NOMO-1 treated with dmso at 0.1 percent for 144 hours (cell line): ENCODE results near the gene MAST3.
"Not testable (repeated sequence)": the region's sequence is repeated elsewhere in the genome, so short reads cannot be mapped to it uniquely, and the experiment has no call there.

Experiments
- DNase-seq: peaks from one replicate; lab custom pipeline; 2025; ENCODE audit not compliant: unreplicated experiment; lab: John Stamatoyannopoulos, UW

The MAST3 gene

DNA sequence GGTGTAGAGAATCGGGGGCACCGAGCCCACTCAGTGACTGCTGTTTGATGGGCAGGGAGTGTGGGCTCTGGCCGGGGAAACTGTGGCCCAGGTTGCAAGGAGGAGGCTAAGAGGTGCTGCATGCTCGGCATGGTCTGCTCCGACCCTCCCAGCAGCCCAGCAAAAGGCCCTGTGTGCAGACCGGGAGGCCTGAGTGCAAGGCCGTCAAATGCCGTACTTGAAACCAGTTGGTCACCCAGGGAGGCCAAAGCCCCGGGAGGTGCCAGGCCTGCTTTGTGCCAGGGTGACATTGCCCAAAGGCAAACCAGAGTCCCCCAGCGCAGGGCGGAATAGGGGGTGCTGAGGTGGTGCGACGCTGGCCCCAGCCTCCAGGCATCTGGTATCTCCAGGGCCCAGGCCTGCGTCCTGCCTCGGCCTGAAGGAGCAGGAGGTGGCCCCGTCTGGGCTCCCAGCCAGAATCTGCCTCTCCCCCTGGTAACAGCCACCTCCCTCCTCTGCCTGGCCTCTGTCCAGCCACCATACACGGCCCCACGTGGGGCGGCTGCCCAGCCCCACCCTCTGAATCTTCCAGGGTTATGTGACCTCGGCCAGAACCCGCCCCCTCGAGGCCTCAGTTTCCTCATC, 59.4 kb downstream of the MAST3 start:
- DNase-seq, result no peak

DNA sequence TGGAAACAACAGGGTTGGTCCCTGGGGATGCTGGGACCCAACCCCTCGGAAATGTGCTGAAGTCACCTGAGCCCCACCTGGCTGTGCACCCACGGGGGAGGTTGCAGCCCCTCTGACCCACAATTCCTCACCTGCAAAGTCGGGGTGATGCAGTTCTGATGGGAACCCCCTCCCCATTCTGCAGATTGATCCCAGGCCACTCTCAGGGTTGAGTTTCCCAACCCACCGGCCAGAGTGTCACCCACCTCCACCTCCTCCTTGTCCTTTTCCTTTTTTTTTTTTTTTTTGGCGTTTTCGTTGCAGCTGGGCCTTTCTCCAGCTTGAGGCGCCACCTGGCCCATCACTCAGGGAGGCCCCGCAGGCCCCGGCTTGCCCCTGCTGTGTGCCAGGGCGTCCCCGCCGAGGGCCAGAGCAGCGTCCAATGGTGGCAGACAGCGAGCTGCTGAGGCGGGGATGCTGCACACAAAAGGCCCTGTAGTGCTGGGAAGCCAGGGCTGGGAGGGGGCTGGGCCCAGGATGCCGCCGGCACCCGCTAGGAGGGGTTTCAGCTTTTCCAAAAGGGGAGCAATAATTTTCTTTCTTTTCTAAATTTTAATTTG, 60.0 kb downstream of the MAST3 start:
- DNase-seq, result no peak

DNA sequence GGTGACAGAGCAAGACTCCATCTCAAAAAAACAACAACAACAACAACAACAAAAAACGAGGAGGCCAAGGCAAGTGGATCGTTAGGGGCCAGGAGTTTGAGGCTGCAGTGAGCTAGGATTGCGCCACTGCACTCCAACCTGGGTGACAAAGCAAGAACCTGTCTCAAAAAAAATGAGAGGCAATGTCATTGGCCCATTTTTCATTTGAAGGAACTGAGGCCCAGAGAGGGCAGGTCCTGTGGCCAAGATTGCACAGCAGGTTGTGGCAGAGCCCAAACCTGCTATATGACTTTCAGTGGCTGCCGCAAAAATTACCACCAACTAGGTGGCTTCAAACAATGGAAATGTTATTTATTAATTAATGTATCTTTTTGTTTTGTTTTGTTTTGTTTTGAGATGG, 60.9 kb downstream of the MAST3 start:
- no peak for DNase-seq

DNA sequence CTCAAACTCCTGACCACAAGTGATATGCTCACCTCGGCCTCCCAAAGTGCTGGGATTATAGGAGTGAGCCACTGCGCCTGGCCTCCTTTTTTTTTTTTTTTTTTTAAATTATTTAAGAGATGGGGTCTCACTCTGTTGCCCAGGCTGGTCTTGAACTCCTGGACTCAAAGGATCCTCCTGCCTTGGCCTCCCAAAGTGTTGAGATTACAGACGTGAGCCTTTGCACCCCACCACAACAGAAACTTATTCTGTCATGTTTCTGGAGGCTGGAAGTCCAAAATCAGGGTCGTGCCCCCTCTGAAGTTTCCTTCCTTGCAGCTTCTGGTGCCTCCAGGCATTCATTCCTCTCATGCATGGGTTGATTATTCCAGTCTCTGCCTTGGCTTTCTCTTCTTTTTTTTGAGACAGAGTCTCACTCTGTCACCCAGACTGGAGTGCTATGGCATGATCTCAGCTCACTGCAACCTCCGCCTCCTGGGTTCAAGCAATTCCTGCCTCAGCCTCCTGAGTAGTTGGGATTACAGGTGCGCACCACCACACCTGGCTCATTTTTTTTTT, 61.6 kb downstream of the MAST3 start:
- DNase-seq, result not testable (repeated sequence)

DNA sequence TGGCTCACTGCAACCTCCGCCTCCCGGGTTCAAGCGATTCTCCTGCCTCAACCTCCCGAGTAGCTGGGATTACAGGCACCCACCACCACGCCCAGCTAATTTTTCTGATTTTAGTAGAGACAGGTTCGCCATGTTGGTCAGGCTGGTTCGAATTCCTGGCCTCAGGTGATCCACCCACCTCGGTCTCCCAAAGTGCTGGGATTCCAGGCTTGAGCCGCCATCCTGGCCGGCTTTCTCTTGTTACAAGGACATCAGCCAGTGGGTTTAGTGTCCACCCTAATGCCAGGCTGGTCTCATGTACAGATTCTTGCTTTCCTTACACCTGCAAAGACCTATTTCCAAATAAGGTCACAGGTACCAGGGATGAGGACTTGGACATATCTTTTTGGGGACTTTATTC, 62.2 kb downstream of the MAST3 start:
- no peak for DNase-seq

DNA sequence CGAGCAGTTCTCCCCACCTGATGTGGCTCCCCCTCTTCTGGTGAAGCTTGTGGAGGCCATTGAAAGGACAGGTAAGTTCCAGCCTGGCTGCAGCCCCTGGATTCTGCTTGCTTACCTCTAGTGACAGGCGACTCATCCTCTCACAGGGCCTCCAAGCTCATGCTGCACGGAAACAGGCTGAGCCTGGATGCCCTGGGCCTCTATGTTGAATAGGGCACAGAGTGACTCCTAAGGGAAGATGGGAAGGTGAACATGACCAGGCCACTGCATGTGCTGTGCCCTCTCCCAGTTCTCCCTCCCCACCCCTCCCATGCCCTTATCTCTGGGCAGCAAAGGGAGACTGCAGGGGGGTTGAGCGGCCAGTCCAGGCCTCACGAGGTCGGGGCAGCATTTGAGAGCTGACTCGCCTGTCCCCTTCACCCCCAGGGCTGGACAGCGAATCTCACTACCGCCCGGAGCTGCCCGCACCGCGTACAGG, 63.0 kb downstream of the MAST3 start:
- no peak for DNase-seq

DNA sequence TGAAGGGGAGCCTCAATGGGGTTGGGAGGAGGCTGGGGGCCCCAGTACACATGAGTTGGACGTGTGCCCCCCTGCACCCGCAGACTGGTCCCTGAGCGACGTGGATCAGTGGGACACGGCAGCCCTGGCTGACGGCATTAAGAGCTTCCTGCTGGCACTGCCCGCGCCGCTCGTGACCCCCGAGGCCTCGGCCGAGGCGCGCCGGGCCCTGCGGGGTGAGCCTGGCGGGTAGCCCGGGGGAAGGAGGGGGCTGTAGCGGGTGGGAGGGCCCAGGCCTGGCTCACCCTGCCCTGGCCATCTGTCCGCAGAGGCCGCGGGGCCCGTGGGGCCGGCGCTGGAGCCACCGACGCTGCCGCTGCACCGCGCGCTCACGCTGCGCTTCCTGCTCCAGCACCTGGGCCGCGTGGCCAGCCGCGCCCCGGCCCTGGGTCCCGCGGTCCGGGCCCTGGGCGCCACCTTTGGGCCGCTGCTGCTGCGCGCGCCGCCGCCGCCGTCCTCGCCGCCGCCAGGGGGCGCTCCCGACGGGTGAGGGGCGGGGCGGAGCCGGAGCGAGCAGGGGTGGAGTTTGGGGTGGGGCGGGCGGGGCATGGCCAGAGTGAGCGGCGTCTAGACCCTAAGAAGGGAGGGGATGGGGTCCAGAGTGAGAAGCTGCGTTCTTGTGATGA, 63.5 kb downstream of the MAST3 start:
- DNase-seq, result no peak

DNA sequence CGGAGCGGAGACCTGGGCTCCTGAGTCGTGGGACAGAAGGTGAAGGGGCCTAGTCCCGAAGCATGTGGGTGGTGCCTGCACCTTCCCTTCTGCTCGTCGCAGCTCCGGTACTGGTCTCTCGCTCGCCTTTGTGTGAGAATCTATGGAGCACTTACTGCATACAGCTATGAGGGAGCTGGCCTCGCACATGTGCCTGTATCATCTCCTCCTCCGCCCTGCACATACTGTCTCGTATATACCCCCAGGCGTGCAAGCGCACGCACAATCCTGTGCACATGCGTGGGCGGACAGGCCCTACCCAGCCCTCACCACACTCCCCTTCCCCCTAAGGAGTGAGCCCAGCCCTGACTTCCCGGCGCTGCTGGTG, 64.0 kb downstream of the MAST3 start:
- no peak for DNase-seq

DNA sequence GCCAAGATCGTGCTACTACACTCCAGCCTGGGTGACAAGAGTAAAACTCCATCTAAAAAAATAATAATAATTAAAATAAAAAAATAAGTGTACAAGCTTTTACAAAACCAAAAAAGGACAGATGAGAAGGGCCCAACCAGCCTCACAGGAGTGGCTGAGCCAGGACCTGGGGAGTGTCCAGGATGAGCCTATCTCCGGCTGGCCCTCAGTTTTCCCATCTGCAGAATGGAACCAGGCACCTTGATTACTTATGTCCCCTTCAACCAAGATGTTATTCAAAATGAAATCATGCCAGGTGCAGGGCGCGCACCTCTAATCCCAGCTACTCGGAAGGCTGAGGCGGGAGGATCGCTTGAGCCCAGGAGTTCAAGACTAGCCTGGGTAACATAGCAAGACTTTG, 66.5 kb downstream of the MAST3 start:
- no peak for DNase-seq

DNA sequence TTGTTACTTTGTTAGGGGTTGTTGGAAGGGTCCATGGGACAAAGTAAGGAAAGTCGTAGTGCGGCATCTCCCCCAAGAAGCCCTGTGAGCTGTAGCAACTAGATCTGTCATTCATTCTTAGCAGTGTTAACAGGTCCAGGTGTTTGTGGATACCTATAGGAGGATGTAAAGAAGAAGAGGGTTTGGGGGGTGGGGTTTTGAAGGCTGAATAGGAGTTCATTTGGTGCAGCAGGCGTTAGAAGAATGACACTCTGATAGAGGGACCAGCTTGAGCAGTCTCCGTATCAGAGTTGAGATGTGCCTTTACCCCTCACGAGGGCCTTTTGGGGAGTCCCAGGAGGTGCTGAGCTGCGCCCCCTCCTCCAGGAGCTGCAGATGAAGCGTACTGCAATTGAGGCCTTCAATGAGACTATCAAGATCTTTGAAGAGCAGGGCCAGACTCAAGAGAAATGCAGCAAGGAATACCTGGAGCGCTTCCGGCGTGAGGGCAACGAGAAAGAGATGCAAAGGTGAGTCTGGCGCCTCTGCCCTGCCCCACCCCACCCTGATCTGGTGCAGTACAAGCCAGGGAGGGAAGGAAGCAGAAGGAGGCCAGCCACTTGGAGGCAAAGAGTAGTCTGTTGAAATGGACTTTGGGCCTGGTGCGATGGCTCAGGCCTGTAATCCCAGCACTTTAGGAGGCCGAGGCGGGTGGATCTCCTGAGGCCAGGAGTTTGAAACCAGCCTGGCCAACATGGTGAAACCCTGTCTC, 68.4 kb downstream of the MAST3 start:
- DNase-seq, result no peak

DNA sequence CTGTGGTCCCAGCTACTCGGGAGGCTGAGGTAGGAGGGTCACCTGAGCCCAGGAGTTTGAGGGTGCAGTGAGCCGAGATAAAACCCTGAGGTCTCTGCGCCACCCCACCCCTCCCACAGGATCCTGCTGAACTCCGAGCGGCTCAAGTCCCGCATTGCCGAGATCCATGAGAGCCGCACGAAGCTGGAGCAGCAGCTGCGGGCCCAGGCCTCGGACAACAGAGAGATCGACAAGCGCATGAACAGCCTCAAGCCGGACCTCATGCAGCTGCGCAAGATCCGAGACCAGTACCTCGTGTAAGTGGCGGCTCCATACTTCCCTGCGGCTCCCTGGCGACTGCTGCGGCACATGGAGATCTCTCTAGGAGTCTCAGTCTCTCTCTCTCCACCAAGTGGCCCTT, 69.4 kb downstream of the MAST3 start:
- DNase-seq, result no peak

DNA sequence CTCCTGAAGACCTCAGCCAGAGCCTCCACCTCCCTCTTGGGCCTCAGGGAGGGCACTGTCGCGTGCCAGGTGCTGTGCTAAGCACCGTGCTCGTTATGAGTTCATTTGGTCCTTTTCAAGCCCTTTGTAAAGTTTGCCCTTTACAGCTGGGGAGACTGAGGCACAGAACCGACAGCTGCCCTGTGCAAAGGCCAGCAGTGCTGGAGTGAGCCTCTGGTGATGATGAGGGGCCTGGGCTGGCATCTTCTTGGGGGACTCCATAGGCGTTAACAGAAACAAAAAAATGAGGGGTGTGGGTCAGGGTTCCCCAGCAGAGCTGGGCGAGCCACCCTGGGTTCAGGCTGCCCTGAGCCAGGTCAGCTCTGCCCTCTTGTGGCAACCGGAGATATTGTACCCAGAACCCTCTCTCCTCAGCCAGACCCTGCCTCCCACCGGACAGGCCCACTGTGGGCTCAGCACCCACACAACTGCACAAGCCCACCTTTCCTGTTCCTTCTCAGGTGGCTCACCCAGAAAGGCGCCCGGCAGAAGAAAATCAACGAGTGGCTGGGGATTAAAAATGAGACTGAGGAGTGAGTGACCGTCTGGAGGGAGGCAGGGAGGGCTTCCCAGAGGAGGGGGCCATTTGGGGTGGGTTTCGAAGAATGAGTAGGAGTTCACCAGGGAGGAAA, 70.5 kb downstream of the MAST3 start:
- no peak for DNase-seq

DNA sequence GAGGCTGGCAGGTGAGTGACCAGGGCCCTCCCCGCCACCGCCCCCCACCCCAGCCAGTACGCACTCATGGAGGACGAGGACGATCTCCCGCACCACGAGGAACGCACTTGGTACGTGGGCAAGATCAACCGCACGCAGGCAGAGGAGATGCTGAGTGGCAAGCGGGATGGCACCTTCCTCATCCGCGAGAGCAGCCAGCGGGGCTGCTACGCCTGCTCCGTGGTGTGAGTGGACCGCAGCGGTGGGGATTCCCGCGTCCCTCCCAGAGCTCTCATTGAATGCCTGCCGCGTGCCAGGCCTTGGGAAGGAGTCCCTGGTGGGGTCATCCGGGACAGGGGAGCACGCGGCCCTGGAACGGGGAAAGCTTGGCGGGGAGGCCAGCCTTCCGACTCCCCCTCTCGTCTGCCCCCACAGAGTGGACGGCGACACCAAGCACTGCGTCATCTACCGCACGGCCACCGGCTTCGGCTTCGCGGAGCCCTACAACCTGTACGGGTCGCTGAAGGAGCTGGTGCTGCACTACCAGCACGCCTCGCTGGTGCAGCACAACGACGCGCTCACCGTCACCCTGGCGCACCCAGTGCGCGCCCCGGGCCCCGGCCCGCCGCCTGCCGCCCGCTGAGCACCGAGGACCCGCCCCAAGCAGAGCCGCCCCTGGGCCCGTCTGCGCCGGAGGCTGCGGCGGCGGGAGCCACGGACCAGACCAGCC, 71.2 kb downstream of the MAST3 start:
- DNase-seq, result no peak

DNA sequence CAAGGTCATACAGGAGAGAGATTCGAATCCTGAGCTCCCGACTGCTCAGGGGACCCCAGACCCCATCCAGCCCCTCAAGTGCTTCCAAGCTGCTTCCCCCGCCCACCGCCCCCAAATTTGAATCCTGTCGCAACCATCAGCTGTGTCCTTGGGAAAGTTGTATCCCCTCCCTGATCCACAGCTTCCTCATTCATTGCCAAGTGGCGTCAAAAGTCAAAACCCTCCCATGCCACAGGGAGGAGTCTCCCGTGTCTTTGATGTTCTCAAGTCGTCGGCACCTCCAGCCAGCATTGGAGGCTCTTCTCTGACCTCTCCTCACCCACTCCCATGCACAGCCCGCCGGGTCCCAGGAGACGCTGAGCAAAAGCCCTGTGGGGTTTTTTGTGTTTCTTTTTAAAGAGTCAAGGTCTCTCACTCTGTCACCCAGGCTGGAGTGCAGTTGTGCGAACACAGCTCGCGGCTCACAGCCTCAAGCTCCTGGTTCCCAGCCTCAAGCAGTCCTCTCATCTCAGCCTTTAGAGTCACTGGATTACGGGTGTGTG, 73.2 kb downstream of the MAST3 start:
- DNase-seq, result no peak

DNA sequence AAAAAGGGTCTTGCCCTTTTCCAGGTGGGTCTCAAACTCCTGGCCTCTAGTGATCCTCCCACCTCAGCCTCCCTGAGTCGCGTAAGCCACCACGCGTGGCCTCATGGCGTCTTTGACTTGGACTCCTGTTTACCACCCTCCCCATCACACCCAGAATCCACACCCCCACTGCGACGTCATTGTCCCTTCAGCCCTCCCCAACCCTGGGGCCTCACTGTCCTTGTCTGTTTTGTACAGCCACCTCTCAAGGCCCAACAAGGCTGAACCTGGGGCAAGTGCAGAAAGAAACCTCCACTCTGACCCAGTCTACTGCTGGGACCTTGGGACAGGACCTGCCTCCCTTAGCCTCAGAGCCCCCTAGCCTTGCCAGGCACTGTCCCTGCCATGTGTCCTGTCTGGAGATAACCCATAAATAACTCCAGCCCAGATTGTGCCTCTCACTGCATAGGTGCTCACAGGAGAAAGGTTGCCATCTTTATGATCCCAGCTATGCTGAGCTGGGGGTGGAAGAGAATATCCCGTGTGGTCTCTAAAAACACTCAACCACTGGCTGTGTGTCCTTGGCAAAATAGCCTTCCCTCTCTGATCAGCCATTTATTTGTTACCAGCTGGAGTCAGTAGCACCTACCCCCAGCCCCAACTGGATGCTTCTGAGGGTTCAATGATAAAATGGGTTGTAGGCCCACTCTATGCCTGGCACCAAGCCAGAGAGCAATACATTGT, 74.2 kb downstream of the MAST3 start:
- no peak for DNase-seq

DNA sequence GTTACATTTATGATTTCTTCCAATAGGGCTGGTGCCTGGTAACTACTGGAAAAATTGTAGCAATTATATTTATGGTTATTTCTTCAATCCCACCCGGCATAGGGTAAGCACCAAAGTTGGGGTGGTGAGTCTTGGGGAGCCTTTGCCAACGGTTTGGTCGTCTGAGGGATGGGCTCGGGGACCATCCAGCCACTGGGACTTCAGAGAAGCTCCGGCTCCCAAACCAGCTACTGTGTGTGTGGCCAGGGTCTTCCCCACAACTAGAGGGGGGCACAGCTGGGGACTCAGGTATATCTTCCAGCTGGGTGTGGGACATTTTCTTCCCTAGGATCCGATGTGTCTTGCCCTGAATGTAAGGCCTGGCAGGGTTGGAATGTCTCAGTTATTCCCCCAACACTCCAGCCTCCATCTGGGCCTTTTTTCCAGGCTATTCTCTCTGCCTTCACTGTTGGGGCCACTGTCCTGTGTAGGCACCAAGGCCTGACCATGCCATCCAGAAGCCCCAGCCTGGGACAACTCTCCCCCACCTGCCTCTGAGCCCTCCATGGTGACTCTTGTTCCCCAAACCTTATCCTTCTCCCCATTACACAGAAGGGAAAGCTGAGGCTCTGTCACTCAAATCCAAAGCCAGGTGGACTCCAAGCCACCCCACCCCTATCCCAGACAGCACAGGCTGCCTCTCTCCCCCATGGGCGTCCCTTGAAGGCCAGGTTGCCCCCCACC, 74.9 kb downstream of the MAST3 start:
- DNase-seq, result no peak

DNA sequence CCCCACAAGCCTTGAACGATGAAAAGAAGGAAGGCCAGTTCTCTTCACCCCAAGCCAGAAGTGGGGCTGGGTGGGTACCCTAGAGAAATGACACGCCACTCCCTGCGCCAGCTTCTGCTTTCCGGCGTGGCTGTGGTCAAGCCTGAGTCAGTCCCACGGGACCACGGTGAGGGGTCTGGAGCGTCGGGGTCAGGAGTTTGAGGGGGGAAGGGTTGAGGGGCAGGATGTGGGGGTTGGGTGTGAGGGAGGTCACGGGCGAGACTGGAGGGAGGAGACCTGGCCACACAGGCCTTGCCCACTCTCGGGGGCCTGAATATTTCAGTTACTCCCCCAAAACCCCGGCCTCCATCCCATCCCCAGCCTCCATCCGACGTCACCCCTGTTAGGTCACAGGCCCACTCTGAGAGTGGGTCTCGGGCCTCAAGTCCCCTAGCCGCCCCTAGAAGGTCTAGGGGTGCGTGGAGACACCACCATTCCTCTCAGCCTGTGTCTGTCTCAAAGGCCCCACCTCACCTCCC, 75.5 kb downstream of the MAST3 start:
- no peak for DNase-seq

DNA sequence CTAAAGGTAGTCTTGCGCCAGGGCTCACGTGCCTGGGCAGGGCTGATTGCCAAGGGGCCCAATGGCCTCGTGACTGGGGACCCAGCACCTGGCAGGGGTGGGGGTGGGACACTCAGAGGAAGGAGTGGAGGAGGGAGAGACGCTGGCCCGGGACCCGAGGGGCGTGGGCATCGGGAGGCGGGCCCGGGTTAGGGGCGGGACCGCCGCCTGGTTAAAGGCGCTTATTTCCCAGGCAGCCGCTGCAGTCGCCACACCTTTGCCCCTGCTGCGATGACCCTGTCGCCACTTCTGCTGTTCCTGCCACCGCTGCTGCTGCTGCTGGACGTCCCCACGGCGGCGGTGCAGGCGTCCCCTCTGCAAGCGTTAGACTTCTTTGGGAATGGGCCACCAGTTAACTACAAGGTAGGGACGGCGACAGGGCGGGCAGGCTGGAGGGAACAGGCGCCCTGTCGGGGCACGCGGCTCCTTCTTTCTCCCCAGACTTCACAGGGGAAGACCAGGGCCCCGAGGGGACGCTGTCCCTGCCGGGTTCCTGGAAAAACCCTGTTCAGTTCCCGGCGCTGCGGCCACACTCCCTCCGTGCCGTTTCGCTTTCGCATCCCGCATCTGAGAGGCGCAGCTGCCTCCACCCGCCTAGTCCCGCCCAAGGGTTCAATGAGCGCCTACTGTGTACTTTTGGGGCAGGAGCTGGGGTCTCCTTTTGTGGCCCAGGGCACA, 76.2 kb downstream of the MAST3 start, which contains the start of gene IFI30:
Gene IFI30, plus strand, starts transcription at position 242 of the 717 bp plus-strand sequence. Its CDS starts 29 bp downstream, at position 271.
- peak; percentile 51 for DNase-seq
